Activated B cell treated with CpG ODN at 0.5 μM for 24 hours (primary cell): ENCODE data around the gene AJAP1. TPM values are rescaled to one million over a fixed set of nuclear protein-coding genes. Genes with fewer than 3 reads are reported as not detected.

Experiments used
- ATAC-seq: fragments of 200-7000 bp; cut with Tn5 transposase; one replicate; pipeline ENCODE4 v1.10.0; 2021; ENCODE audit warnings: low read depth, mild to moderate bottlenecking, moderate library complexity
- CTCF ChIA-PET: fragments of 350-600 bp; sonication (Branson Sonifier 250); formaldehyde crosslinking; loops from one replicate; lab custom pipeline; 2021; ENCODE audit warnings: antibody characterized with exemption; lab: Charles Lee
- POLR2A ChIA-PET: fragments of 350-600 bp; sonication (Branson Sonifier 250); formaldehyde crosslinking; loops from one replicate; lab custom pipeline; 2021; ENCODE audit warnings: antibody characterized with exemption; lab: Charles Lee
- DNase-seq: peaks from one replicate; pipeline ENCODE4 v3.0.0; 2022
- H3K27ac Mint-ChIP-seq: one replicate; pipeline ENCODE4 v1.8.0; 2020; ENCODE audit warnings: mixed read lengths
- H3K27me3 Mint-ChIP-seq: one replicate; pipeline ENCODE4 v1.8.0; 2021; ENCODE audit warnings: mixed read lengths
- H3K36me3 Mint-ChIP-seq: one replicate; pipeline ENCODE4 v1.8.0; 2021; ENCODE audit warnings: low read depth, mixed read lengths
- H3K4me1 Mint-ChIP-seq: one replicate; pipeline ENCODE4 v1.8.0; 2021; ENCODE audit warnings: mixed read lengths
- H3K4me3 Mint-ChIP-seq: one replicate; pipeline ENCODE4 v1.8.0; 2020; ENCODE audit warnings: mild to moderate bottlenecking, mixed read lengths
- H3K9me3 Mint-ChIP-seq: one replicate; pipeline ENCODE4 v1.8.0; 2020; ENCODE audit warnings: mixed read lengths
- CTCF ChIP-seq: fragments of 200-600 bp; IDR thresholded peaks from one replicate; pipeline ENCODE4 v1.8.0; 2022; ENCODE audit warnings: antibody characterized with exemption, mild to moderate bottlenecking
- intact Hi-C: fragments of 100-400 bp; cut with micrococcal nuclease; formaldehyde crosslinking; loops from one replicate; pipeline ENCODE4 v1.15.1; 2024
- total RNA-seq: library from RNA; stranded (reverse); gene quantifications from 2 replicates; pipeline ENCODE4 v1.2.3, GENCODE V29; 2022

AJAP1 gene
- total RNA-seq, 1 donor from 2014 or later, result not detected

GRCh38 chr1:4784761-4785160 lies 130.4 kb downstream of the AJAP1 start:
- Mint-ChIP-seq H3K9me3 (no peaks in the 10 kb centered on the region), H3K4me3 (no peak overlapping the region)

GRCh38 chr1:4786055-4786454 lies 131.6 kb downstream of the AJAP1 start:
- no peak for ATAC-seq
- no peaks in the 10 kb centered on the region for H3K9me3 Mint-ChIP-seq
- H3K36me3 Mint-ChIP-seq, result no peaks in the 10 kb centered on the region
- no peaks in the 10 kb centered on the region for H3K4me1 Mint-ChIP-seq
- H3K27me3 Mint-ChIP-seq, result peaks cover 3% of the 10 kb centered on the region
- DNase-seq, result no peak
- no peak overlapping the region for H3K27ac Mint-ChIP-seq
- TF ChIP-seq CTCF, result no peak
- intact Hi-C loops, result no loop called here
- no peak overlapping the region for H3K4me3 Mint-ChIP-seq
- ChIA-PET CTCF (no interaction called here), POLR2A (no interaction called here)

More at GRCh38 chr1:4784761-4785160, 130.4 kb downstream of the AJAP1 start:
- TF ChIP-seq CTCF, result no peak
- no peak for DNase-seq
- Mint-ChIP-seq H3K4me1 (no peaks in the 10 kb centered on the region), H3K27me3 (peaks cover 3% of the 10 kb centered on the region), H3K27ac (no peak overlapping the region), H3K36me3 (no peaks in the 10 kb centered on the region)
- ChIA-PET CTCF (no interaction called here), POLR2A (no interaction called here)
- intact Hi-C loops, result no loop called here
- ATAC-seq, result no peak

GRCh38 chr1:4787551-4787950 lies 133.1 kb downstream of the AJAP1 start:
- no peak overlapping the region for H3K27ac Mint-ChIP-seq
- no peaks in the 10 kb centered on the region for H3K36me3 Mint-ChIP-seq
- no peak for ATAC-seq
- H3K27me3 Mint-ChIP-seq, result peaks cover 3% of the 10 kb centered on the region
- no peak overlapping the region for H3K4me3 Mint-ChIP-seq
- DNase-seq, result no peak
- POLR2A ChIA-PET, result no interaction called here
- TF ChIP-seq CTCF, result no peak
- H3K9me3 Mint-ChIP-seq, result no peaks in the 10 kb centered on the region
- intact Hi-C loops, result no loop called here
- no peaks in the 10 kb centered on the region for H3K4me1 Mint-ChIP-seq
- CTCF ChIA-PET, result no interaction called here

- ChIA-PET CTCF (no interaction called here), POLR2A (no interaction called here)
- DNase-seq, result no peak
- no peaks in the 10 kb centered on the region for H3K9me3 Mint-ChIP-seq
- H3K36me3 Mint-ChIP-seq, result no peaks in the 10 kb centered on the region
- peaks cover 3% of the 10 kb centered on the region for H3K27me3 Mint-ChIP-seq
- intact Hi-C loops, result no loop called here
- ATAC-seq, result no peak
- no peak for TF ChIP-seq CTCF
- peaks cover 31% of the 10 kb centered on the region for H3K4me1 Mint-ChIP-seq
- H3K4me3 Mint-ChIP-seq, result no peak overlapping the region
- H3K27ac Mint-ChIP-seq, result no peak overlapping the region
These were observed 138.2 kb downstream of the AJAP1 start for GRCh38 chr1:4792565-4792964.

GRCh38 chr1:4794020-4794780 lies 139.8 kb downstream of the AJAP1 start:
- no peak for DNase-seq
- no peak overlapping the region for H3K27ac Mint-ChIP-seq
- ATAC-seq, result no peak
- peaks cover 4% of the 10 kb centered on the region for H3K9me3 Mint-ChIP-seq
- no peaks in the 10 kb centered on the region for H3K36me3 Mint-ChIP-seq
- ChIA-PET CTCF (no interaction called here), POLR2A (no interaction called here)
- intact Hi-C loops, result no loop called here
- no peak overlapping the region for H3K4me3 Mint-ChIP-seq
- H3K27me3 Mint-ChIP-seq, result no peaks in the 10 kb centered on the region
- peaks cover 31% of the 10 kb centered on the region for H3K4me1 Mint-ChIP-seq
- no peak for TF ChIP-seq CTCF
